ENCODE data around the gene FBXO10. TPM values are rescaled to one million over a fixed set of nuclear protein-coding genes. Genes with fewer than 3 reads are reported as not detected.

Gene FBXO10
- total and polyA plus RNA-seq, 10 of the 15 experiments (the other 5 are each of a cell fraction or from before 2014, with no cell fraction given), result 1.6 to 17.2 (median 9.6) TPM

DNA sequence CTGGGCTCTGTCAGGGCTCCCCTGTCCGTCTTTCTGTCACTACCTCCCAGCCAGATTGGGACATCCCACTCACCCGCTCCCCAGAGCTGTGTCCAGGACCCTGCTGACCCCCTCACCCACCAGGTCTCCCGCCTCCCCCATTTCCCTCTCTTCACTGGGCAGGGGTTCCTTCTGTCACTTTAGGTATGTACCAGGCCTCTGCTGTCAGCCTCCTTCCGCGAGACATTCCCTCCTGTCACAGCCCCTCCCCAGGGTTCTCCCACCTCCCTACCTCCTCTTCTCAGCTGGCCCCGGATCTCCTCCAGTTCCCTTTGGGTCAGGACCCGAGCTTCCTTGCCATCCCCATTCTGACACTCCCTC is 89.9 kb downstream of the FBXO10 start:
- SMC1A ChIA-PET (ENCODE audit: uncharacterized antibody, unreplicated experiment), result interaction anchor here (1.1 to 4.9 kb wide), 10 partner anchors 10 to 106 kb away, joined by 4 to 21 read pairs (median 6); partner anchors contain the start of genes FBXO10 and TOMM5
- in situ Hi-C loops (cut with MboI), result loop anchor here (5.0 to 25.0 kb wide), 2 partner anchors 421 to 526 kb away; no protein-coding TSS in a partner anchor
- BruUV-seq (replicated peaks), result no TSS peak

More for the DNA sequence above, 89.9 kb downstream of the FBXO10 start:
- 0 out of 4 replicates have a peak, but pooled peaks cover 0 to 2% of the 10 kb centered on the region in 2 experiments for H3K27me3 ChIP-seq (replicated peaks in 1 of 2; ENCODE audit: control insufficient read depth in 2 of 2, insufficient read depth in 2 of 2, low read length in 1 of 2)
- POLR2A ChIA-PET, result interaction anchor here (0.6 to 4.0 kb wide), 13 partner anchors 10 to 348 kb away, joined by 3 to 28 read pairs (median 4); partner anchors contain the start of genes FBXO10, TOMM5 and ZBTB5
- peak overlapping the region; percentile 92 for H3K9ac ChIP-seq (ENCODE audit: control insufficient read depth, insufficient read depth, low read length)
- ATAC-seq (no peak), DNase-seq (ENCODE audit: low read depth, low spot score) (no peak), FAIRE-seq (no peak)
- H3K9me3 ChIP-seq (replicated peaks; ENCODE audit: control insufficient read depth, insufficient read depth, low read length), result no peaks in the 10 kb centered on the region
- TF ChIP-seq ZZZ3 (IDR thresholded peaks at IDR 0.05; ENCODE audit: control insufficient read depth, insufficient read length, low read depth) (no peak), CTCF (IDR thresholded peaks at IDR 0.05 in 2 of 3, conservative IDR thresholded peaks at IDR 0.05 in 1 of 3; ENCODE audit: control insufficient read depth in 2 of 3, extremely low read depth in 1 of 3, insufficient read depth in 1 of 3, low read depth in 3 of 3, low read length in 3 of 3) (no peak), HDGF (IDR thresholded peaks at IDR 0.05) (peak; percentile 56; the same call in 1 of the 2 replicates), SMARCA5 (IDR thresholded peaks at IDR 0.05) (0 out of 2 replicates have a peak, but pooled peaks have one; percentile 3)
- CTCF ChIA-PET, result interaction anchor here (1.0 to 3.0 kb wide), 4 partner anchors 14 to 107 kb away, joined by 3 to 13 read pairs (median 5); partner anchors contain the start of gene TOMM5
- H3K27ac ChIP-seq (ENCODE audit: control insufficient read depth, insufficient read depth), result peak overlapping the region; percentile 71
- intact Hi-C loops (cut with micrococcal nuclease; ENCODE audit: unreplicated experiment), result loop anchor here (2.0 to 10.0 kb wide), 3 partner anchors 91 to 299 kb away; partner anchors contain the start of genes EXOSC3, FBXO10 and TOMM5
- H3K4me2 ChIP-seq (ENCODE audit: control insufficient read depth, insufficient read depth), result peak overlapping the region; percentile 99
- H3K36me3 ChIP-seq (ENCODE audit: control insufficient read depth in 2 of 2, insufficient read depth in 2 of 2, low read length in 1 of 2), result peaks cover 0 to 9% of the 10 kb centered on the region in 2 experiments; a peak in 1 of 4 replicates
- H2AFZ ChIP-seq (ENCODE audit: control insufficient read depth, low read depth, low read length), result peak overlapping the region; percentile 94
- WGBS (ENCODE audit: insufficient coverage, insufficient replicate concordance, low lambda C conversion rate, missing lambda C conversion rate), result 0% methylated on average over 7 of the region's 7 CpGs
- H3K79me2 ChIP-seq (ENCODE audit: control insufficient read depth, insufficient read depth, low read length), result peaks cover 31% of the 10 kb centered on the region
- no peaks in the 10 kb centered on the region for H4K20me1 ChIP-seq (ENCODE audit: control insufficient read depth, insufficient read depth)
- peaks cover 14% of the 10 kb centered on the region for H3K4me1 ChIP-seq (ENCODE audit: control insufficient read depth, insufficient read depth, low read length)
- RAD21 ChIA-PET (ENCODE audit: unreplicated experiment), result interaction anchor here (1.1 to 3.7 kb wide), 10 partner anchors 9 to 427 kb away, joined by 3 to 18 read pairs (median 5); partner anchors contain the start of genes FBXO10, TOMM5 and ZBTB5
- H3K4me3 ChIP-seq, result peak overlapping the region; percentile 100
